Endometrial microvascular endothelial cells (primary cell): ENCODE measurements around the gene TICAM2. TPM values are rescaled to one million over a fixed set of nuclear protein-coding genes. Genes with fewer than 3 reads are reported as not detected.

Source experiments
- in situ Hi-C: cut with HindIII; loops from 2 replicates; pipeline ENCODE4 v1.10.0; 2017; ENCODE audit warnings: low sequenced_read_pairs, low pct_unique_long_range_greater_than_20kb; ENCODE audit errors: inconsistent ontology term
- total RNA-seq: library from RNA; depleted of rRNA; stranded (reverse); fragments of >200 nt; gene quantifications from one replicate; pipeline ENCODE4 v1.2.3, GENCODE V29; 2015; ENCODE audit errors: inconsistent ontology term

Gene TICAM2
- total RNA-seq, 1 donor from 2014 or later = 2.0 TPM

DNA sequence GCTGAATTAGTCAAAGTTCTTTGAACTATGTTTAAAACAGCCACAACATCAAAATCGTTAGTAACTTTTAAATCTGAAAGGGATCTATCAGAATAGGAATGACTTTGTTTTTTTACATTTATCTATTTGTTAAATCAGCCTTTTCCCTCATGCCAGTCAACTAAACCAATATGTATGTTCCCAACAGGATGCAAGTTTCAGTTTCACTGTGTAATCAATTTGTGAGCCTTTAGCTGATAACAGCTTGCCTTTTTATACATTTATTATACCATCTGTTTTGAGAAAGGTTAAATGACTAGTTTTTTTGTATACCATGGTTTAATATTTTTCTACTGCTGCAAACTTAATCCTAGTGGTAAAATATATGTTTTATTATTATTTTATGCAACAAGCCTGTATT, 14.6 kb upstream of the TICAM2 start:
- in situ Hi-C loops = no loop called here

DNA sequence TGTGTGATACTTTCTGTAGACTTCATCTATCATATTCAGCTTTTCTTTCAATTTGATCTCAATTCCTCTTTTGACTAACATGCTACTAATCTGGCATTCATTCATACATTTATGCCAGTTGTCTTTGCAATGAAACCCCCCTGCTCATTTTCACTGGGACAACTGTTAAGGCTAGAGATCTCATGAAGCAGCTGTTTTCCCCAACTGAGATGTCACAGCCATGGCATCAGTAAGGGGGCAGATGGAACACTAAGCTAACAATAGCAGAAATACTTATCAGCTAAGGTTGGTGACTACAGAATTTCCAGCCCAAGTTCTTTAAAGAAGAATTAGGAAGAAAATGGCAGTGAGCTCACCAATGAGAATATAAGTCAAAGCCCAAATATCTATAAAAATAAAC, 14.2 kb upstream of the TICAM2 start:
- in situ Hi-C loops = no loop called here

DNA sequence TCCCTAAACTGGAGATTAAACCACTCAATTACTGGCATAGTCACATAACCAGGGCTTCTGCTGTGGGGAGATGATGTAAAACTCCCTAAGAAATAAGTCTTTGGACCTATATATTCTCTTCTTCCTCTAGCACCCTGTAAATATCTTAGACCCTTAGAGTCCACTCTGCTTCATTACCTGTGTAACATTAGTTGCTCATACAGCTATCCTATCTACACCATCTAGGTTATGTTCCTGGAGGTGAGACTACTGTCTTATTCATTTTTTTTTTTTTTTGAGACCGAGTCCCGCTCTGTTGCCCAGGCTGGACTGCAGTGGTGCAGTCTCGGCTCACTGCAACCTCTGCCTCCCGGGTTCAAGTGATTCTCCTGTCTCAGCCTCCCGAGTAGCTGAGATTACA, 9.6 kb upstream of the TICAM2 start:
- in situ Hi-C loops = no loop called here

DNA sequence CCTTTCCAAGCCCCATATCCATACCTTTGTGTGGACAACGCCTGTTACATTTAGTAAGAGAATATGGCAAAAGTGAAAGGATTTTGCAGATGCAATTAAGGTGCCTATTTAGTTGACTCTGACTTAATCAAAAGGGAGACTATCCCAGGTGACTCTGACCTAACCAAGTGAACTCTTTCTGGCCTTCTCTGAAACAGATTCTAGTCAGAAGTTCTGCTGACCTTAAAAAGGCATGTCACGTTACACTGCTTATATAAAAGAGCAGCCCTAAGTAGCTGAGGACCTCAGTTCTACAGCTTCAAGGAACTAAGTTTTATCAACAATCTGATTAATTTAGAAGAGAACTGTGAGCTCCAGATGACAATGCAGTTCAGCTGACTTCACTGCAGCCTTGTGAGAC, 5.7 kb upstream of the TICAM2 start:
- in situ Hi-C loops = no loop called here

DNA sequence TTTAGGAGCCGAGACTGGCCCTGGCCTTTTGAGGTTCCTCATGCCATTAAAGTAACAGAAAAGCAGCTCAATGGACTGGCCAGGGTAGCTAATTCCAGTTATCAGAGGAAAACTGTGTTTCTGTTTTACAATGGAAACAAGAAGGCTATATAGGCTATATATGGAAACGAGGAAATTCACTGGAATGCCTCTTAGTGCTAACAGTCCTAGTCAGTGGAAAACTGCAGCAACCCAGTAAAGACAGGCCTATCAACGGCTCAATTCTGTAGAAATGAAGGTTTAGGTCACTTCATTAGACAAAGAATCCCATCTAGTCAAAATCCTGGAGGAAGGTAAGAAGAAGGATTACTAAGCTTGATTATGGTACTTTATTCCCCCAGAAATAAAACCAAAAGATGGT, 3.2 kb upstream of the TICAM2 start:
- in situ Hi-C loops = no loop called here

DNA sequence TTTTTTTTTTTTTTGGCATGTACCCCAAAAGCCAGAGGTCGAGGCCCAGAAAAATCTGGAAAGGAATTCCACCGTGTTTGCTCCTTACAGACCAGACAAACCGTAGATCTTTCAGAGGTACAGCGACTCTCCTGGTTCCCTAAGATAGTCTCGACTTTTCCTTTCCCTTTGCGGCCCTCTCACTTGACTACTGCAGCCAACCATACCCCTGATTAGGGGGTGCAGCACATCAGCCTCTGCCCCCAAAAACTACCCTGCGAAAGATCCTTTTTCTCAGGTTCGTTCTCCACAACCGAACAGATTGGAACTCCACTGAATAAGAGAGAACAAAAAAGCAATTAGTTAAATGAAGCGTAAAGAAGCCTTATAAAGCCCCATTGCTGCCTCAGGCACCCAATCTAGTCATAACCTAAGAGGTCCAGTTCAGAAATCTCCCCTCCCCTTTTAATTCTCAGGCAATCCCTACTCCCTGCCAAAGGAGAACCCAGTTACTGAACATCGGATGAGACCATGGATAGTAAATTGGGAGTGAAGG, 379 bp upstream of the TICAM2 start:
- in situ Hi-C loops = no loop called here

DNA sequence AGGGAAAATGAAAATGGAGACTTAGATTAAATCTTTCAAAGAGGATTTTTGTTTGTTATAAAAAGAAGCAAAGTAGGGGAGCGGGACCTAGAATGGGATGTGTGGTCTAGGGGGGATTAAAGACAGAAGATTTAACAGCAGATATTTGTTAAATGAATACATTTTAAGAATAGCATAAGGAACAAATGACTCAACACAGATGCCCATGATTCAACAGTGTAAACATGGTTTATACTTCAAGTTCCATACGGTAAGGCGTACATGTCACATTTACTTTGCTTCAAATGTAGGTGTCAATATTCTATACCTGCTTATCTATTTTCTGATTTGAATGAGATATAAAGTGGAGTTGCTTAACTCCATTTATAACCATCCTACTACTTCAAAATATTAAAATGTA, 1.5 kb downstream of the TICAM2 start:
- in situ Hi-C loops = no loop called here

DNA sequence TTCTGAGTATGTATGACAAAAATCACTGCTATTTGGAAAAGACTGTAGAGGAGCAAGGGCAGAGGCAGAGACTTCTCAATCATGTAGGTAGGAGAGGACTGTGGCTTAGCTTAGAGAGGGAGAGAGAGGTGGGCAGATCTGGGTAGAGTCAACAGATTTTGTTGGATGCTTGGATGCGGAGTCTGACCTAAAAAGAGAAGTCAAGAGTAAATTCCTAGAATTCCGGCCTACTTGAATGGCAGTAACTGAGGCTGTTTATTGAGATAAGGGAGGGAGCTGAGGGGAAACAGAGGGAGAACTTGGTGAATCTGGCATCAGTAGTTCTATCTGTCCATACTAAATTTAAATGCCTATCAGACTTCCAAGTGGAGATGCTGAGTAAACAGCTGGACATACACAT, 2.4 kb downstream of the TICAM2 start:
- in situ Hi-C loops = no loop called here

DNA sequence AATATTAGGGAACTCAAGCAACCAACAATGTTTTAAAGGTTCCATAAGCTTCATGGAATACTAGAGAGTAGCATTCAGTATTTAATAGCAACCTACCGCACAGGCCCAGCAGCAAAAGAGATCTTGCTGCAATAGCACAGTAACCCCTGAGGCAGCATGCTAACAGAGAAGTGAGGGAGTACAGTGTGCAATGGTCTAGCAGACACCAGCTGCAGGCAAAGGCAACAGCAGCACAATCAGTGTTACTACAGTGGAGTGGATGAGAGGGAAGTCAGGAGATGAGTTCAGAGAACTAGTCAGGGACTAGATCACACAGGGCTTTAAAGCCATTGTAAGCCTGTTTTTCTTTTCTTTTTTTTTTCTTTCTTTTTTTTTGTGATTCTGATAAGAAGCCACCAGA, 2.8 kb downstream of the TICAM2 start:
- in situ Hi-C loops = no loop called here

DNA sequence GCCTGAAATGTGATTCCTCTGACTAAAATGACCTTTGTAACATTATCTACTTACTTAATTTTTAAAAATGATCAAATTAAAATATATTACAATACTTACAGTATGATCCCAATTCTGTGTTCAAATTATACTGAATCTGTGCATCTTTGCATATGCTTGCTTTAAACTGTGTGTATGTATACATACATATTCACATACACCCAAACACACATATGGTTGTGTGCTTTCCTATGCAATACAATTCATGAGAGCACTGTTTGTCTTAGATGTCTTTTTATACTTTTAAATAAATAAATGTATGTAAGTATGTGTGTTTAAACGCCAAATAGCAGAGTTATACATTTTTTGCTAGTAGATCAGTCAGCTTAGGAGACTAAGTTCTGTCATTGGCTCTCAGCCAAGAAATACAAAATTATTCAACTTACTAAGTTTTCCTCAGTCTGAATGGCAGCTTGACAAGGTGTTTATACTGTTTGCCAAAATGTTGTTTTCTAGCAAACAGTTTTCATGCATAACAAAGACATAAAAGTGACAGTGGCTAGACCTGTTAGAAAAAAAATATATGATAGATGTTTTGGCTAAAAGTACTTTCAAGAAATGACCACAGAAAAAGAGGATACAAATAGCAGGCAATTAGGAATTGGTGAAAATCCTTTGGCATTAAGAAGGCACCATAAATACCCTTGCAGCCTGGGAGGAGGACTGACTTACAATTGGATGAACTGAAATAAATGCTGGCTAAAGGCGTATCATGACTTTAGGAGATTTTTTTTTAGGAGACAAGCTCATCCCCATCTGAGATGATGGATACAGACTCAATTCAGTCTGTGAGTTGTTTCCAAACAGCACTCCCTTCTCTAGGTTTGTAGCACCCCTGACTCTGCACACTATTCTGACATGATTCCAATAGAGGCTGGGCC, 7.9 kb downstream of the TICAM2 start:
- in situ Hi-C loops = no loop called here

DNA sequence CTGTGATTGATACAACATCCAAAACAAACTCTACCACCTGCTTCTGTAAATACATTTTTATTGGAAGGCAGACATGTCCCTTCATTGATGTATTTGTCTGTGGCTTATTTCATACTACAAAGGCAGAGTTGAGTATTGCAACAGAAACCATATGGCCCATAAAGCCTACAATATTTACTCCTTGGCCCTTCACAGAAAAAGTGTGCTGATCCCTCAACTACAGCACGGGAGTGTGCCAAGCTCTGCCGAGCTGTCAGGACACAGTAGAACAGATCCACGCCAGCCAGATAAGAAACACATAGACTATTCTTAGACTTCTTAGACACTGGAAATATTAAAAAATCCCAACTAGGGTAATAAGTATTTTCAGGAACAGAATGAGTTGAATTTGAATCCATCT, 13.2 kb downstream of the TICAM2 start:
- in situ Hi-C loops = no loop called here

DNA sequence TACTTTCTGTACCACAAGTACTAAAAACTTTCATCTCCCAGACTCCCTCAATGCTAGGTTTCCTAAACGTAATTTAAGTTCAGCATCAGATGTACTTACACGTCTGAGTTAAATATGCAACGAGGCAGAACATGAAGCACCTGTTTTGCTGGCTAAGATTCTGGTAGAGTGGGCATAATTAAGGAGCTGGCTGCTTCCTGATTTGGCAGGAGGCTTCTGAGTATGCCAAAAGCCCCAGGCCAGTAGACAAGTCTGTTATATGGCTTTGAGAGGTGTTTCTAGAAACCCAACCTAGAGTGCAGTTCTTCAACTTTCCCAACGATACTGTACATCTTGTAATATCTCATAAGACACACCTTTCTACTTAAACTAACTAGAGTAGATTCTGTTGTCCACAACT, 13.6 kb downstream of the TICAM2 start:
- in situ Hi-C loops = no loop called here

DNA sequence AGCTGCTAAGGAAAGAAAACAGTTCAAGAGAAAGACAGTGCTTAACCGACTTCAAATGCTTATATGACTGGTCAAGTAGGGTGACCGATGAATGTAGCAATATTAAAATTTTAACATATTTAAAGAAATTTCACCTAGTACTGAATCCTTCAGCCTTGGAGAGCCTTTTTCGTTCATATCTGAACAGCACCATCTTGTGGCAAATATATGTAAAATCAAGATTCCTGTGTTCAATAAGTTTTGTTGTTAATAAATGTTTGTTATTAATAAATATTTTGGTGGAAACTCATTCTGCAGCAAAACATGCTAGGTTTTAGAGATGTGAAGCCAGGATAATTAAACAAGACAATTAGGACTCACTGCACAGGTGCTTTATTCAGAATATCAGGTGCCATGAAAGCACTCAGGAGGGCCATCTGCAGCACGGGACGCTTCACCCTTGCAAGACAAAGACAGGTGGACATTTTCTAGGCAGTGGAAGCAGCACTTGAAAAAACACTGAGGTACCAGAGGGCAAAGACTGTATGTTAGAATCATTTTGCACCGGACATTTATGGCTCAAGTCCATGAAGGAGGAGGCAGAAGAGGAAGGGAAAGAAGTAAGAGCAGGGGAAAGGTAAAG, 15.6 kb downstream of the TICAM2 start:
- in situ Hi-C loops = no loop called here

DNA sequence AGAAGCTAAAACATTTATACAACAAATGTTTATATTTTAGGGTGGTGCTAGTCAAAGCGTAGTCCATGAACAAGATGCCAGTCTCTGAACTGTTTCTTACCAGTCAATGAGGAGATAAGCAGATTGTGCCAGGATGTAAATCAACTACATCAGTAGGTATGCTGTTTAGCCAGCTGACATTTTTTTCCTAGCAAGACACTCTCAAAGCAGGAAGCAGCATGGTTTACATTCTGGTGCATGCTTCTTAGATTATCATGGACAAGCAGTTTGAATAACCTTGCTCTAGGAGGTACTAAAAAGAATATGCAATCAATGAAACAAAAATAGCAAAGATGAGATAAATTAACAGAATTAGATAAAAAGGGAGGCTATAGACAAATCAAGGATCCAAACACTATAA, 17.0 kb downstream of the TICAM2 start:
- in situ Hi-C loops = no loop called here

DNA sequence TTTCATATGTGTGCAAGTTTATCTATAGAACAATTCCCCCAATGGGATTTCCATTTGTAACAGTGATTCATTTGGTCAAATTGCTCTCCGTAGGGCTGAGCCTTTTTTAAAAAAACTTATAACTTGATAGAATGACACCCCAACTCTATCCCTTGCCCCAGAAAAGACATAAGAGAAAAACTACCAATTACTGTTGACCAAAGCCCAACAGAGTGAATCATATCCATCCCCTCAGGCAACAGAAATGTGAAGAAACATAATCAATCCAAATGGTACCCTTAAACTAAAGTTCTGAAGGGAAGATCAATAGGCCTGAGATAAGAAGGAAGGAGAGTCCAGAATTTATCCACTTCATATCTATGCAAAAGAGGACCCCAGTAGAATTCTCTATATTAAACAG, 17.8 kb downstream of the TICAM2 start:
- in situ Hi-C loops = no loop called here

DNA sequence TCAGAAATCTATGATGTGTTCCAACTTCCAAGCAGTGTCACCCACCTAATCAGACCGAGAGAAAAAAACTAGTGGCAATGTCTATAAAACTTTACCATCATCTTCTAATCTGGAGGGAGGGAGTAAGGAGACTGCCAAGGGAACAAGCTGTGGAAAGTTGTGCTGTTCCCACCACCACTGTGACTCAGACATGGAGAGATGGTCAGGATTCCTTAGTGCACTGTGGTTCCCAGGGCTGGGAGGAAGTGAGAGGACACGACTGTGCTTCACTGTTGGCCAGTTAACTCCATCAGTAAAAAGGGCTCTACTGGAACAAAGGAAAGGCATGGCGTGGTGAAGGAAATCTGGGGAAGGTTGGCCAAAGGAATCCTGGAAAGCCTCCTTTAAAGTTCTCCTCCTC, 18.8 kb downstream of the TICAM2 start:
- in situ Hi-C loops = no loop called here

DNA sequence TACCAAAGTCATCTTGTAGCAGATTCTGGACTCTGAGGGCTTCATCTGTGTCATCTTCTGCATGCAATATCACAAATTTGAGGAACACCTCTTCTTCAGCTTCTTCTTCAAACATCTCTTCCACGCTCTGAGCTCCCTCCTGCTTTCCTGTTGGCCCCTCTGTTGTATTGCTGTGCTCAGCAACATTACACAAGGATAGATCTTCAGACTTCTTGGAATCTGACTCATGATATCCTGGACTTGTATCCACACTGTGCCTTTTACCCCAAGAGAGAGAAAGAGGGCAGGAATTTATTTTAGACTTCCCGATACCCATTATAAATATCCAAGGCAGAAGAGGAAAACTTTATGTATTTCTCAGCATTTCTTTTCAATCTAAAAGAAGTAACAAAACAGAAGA, 21.3 kb downstream of the TICAM2 start:
- in situ Hi-C loops = no loop called here

DNA sequence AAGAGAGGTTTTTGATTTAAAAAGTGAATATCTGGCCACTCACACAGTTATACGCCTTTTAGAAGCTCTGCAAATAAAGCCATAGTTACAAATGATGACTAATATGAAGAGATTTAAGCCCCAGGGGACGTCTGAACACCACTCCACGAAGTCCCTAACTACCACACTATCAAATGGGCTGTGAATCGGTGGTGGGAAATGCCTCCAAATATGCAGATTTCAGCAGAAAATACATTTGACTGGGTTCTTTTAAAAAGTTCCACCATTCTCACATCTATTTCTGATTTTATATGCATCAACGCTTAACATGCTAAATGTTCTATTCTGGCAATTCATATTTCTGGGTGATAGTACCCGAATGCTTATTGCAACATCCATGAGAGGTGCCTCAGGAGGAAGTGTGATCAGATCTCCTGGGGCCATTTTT, 22.5 kb downstream of the TICAM2 start:
- in situ Hi-C loops = no loop called here

DNA sequence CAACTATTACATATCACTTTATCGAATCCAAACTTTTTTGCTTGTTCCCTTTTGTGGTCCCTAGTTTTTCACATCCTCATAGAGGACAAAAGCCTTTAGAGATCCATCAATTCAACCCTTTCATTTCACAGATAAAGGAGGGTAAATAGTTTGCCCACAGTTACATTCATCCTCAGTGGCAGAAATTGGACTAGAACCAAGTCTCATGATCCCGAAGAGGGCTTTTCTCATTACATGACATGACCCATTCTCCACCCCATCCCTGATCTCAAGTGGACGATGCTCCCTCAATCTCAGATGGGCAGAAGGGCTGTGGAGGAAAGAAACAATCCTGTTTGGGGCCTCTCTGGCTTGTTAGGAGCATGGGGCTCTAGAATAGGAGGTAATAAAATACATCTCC, 23.1 kb downstream of the TICAM2 start:
- in situ Hi-C loops = no loop called here

DNA sequence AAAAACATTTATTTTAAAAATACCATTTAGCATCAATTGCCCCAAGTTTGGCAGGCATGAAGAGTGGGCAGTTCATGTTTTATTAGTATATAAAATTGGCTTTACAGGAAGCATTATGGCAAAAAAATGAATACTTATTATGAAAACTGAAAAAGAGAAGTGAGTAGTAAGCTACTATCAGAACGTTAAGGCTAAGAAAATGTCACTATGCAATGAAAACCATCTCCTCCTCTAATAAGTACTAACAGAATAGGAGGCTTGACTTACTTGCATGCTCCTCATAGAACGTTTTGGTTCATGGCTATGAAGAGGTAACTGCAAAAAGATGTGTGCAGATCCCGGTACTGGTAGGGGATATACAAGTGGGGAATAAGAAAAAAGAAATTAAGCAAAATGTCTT, 23.6 kb downstream of the TICAM2 start:
- in situ Hi-C loops = no loop called here
